ENCODE measurements around the gene RAB22A. TPM values are rescaled to one million over a fixed set of nuclear protein-coding genes. Genes with fewer than 3 reads are reported as not detected.

RAB22A gene
- total and polyA plus RNA-seq, 2 of the 4 experiments (the other 2 are of a cell fraction) = 8.2 to 8.4 TPM

GRCh38 chr20:58331961-58332551 lies 22.5 kb downstream of the RAB22A start:
- Histone ChIP-seq H3K4me3 (ENCODE audit: insufficient read depth, low read depth, low read length) (no peak overlapping the region), H4K91ac (ENCODE audit: insufficient read depth, low read depth, low read length) (no peak overlapping the region), H2AFZ (replicated peaks; ENCODE audit: low read length, poor library complexity) (no peak overlapping the region), H3K56ac (ENCODE audit: extremely low read depth, insufficient read depth, low read length) (no peak overlapping the region), H3K4ac (ENCODE audit: low read depth, low read length) (no peak overlapping the region), H2BK5ac (ENCODE audit: low read depth, low read length, poor library complexity, severe bottlenecking) (no peak overlapping the region), H3K9me3 (ENCODE audit: control insufficient read depth, insufficient read depth, low read length) (no peaks in the 10 kb centered on the region), H3K36me3 (ENCODE audit: control insufficient read depth, insufficient read depth, low read length) (peaks cover 2% of the 10 kb centered on the region; the same call in 1 of the 2 replicates), H2BK15ac (ENCODE audit: low read depth, low read length) (no peak overlapping the region), H3K4me1 (ENCODE audit: control insufficient read depth, insufficient read depth, low read length) (peaks cover 5% of the 10 kb centered on the region; the same call in 1 of the 2 replicates), H3K4me2 (ENCODE audit: low read depth, low read length) (no peak overlapping the region), H2AK9ac (replicated peaks; ENCODE audit: low read depth, low read length, poor library complexity) (no peak overlapping the region), H4K8ac (ENCODE audit: low read depth in 2 of 2, low read length in 2 of 2) (no peak overlapping the region), H2AK5ac (ENCODE audit: low read depth, low read length) (no peak overlapping the region), H3K27me3 (ENCODE audit: control insufficient read depth, insufficient read depth, low read length) (no peaks in the 10 kb centered on the region), H3K18ac (ENCODE audit: low read depth, low read length) (no peak overlapping the region), H4K20me1 (ENCODE audit: insufficient read depth, low read length) (peaks cover 43% of the 10 kb centered on the region), H3K27ac (ENCODE audit: insufficient read depth, low read length) (no peak overlapping the region), H3K9ac (ENCODE audit: low read depth, low read length) (no peak overlapping the region), H3K14ac (replicated peaks; ENCODE audit: low read depth, low read length) (no peak overlapping the region), H3K79me1 (ENCODE audit: low read depth in 1 of 2, low read length in 2 of 2) (peaks cover 27 to 64% of the 10 kb centered on the region in 2 experiments), H4K5ac (ENCODE audit: low read depth, low read length) (no peak overlapping the region), H2BK20ac (ENCODE audit: low read depth, low read length) (no peak overlapping the region), H2BK120ac (ENCODE audit: low read depth, low read length) (no peak overlapping the region), H3K23ac (ENCODE audit: low read depth, low read length) (no peak overlapping the region), H3K9me1 (ENCODE audit: insufficient read depth, low read length) (peaks cover 10% of the 10 kb centered on the region; the same call in 1 of the 2 replicates)
- in situ Hi-C loops (cut with MboI; ENCODE audit: low sequenced_read_pairs) (no loop called here), dilution Hi-C loops (cut with HindIII; ENCODE audit: low sequenced_read_pairs, unreplicated experiment) (no loop called here), intact Hi-C loops (cut with micrococcal nuclease) (no loop called here)
- TF ChIP-seq NFE2L2 (IDR thresholded peaks at IDR 0.05; ENCODE audit: low read depth, low read length) (no peak), CTCF (conservative IDR thresholded peaks at IDR 0.05; ENCODE audit: low read depth, low read length) (no peak), MXI1 (IDR thresholded peaks at IDR 0.05; ENCODE audit: borderline replicate concordance, low read depth, low read length) (no peak), SMC3 (IDR thresholded peaks at IDR 0.05; ENCODE audit: low read depth, low read length) (no peak), USF2 (IDR thresholded peaks at IDR 0.05; ENCODE audit: low read depth, low read length) (no peak), CEBPB (IDR thresholded peaks at IDR 0.05; ENCODE audit: low read depth, low read length) (no peak), RFX5 (IDR thresholded peaks at IDR 0.05; ENCODE audit: low read depth, low read length) (no peak), MAFK (IDR thresholded peaks at IDR 0.05; ENCODE audit: low read depth, low read length) (no peak), ELK1 (IDR thresholded peaks at IDR 0.05; ENCODE audit: borderline replicate concordance, low read depth, low read length) (no peak), RAD21 (IDR thresholded peaks at IDR 0.05; ENCODE audit: low read length) (no peak), BHLHE40 (IDR thresholded peaks at IDR 0.05; ENCODE audit: low read depth, low read length) (no peak), CHD1 (IDR thresholded peaks at IDR 0.05; ENCODE audit: low read depth, low read length) (no peak)
- DNase-seq = no peak
- no CpG with 5 or more reads among the region's 3 CpGs for WGBS, 2 experiments (ENCODE audit: extremely low coverage in 2 of 2, insufficient read length in 1 of 2)
- BruUV-seq (replicated peaks) = no TSS peak
- POLR2A ChIA-PET (ENCODE audit: unreplicated experiment) = no interaction called here
- CTCF ChIA-PET = no interaction called here
- no peak for ATAC-seq (ENCODE audit: low read depth)

Data from IMR-90 (cell line).